Amniotic epithelial cell (primary cell): ENCODE results near the gene LMO3.
A peak's percentile ranks its signal among the peaks of the same experiment; 100 is the strongest.
"Not testable (repeated sequence)": the region's sequence is repeated elsewhere in the genome, so short reads cannot be mapped to it uniquely, and the experiment has no call there.

ENCODE experiments used
- DNase-seq: peaks from one replicate; pipeline ENCODE4 v3.0.0-alpha.2; 2010; ENCODE audit warnings: low read depth

LMO3 gene

GRCh38 chr12:16545836-16546235 lies 60.1 kb downstream of the LMO3 start:
- DNase-seq, result no peak

GRCh38 chr12:16542586-16542985 lies 63.4 kb downstream of the LMO3 start:
- no peak for DNase-seq

- not testable (repeated sequence) for DNase-seq
Measured at GRCh38 chr12:16537652-16538051, 68.3 kb downstream of the LMO3 start.

- DNase-seq, result no peak
Measured at GRCh38 chr12:16531621-16532020, 74.3 kb downstream of the LMO3 start.

- DNase-seq, result no peak
Measured at GRCh38 chr12:16530268-16530850, 75.6 kb downstream of the LMO3 start.

- peak; percentile 83 for DNase-seq
Measured at GRCh38 chr12:16526693-16527092, 79.3 kb downstream of the LMO3 start.

- DNase-seq, result peak; percentile 44
Measured at GRCh38 chr12:16524378-16524777, 81.6 kb downstream of the LMO3 start.

DNA sequence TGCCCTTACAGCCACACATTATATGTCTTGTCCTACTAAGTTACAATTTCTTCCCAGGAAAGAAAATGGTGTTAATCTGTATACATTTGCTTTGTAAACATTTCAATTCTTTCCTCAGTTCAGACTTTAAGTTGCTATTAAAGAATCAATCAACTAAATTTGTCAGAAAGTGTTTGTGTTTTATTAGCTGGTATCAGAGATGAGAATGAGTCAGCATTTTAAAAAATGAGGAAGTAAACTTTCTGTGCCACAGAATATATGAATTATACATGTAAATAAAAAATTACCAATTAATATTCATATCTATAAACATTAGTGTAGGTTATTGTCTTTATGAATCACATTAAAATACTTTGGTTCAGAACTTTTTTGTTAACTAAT lies 82.0 kb downstream of the LMO3 start:
- no peak for DNase-seq

- DNase-seq, result no peak
Measured at GRCh38 chr12:16523284-16523950, 82.5 kb downstream of the LMO3 start.

DNA sequence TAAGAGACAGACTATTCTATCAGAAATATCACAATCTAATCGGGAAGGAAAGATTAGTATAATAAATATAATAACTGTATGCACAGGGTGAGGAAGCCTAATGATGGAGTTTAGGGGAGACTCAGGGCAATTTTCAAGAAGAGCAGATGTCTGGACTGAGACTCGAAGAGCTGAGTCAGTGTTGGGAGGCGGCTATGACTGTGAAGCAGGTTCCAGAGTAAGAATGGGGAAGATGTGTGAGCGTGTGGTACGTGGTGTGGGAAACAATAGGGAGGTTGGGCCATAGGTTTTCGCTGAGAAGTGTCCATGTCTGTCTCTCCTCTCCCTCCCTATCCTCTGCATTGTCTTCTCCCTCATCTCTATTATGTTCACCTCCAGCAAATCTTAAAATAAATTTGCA lies 85.6 kb downstream of the LMO3 start:
- no peak for DNase-seq

DNA sequence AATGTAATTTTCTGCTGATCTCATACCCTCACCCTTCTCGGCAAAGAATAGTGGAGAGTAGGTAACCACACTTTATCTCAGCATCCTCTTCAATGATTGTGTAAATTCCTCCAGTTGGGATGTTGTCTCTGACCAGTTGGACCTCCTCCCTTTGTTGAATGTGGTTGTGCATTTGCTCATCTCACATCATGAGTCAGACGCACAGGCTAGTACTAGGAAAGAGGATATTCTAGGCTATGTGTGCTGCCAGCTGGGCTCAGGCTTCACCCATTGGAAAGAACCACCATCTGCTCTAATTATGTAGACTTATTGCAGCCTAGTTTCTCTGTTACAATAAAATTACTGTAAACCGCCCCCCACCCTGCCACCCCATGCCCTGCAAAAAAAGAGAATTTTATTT lies 90.3 kb downstream of the LMO3 start:
- DNase-seq, result peak; percentile 92

- no peak for DNase-seq
Measured at GRCh38 chr12:16513231-16513630, 92.7 kb downstream of the LMO3 start.

GRCh38 chr12:16509411-16509810 lies 96.6 kb downstream of the LMO3 start:
- no peak for DNase-seq

DNA sequence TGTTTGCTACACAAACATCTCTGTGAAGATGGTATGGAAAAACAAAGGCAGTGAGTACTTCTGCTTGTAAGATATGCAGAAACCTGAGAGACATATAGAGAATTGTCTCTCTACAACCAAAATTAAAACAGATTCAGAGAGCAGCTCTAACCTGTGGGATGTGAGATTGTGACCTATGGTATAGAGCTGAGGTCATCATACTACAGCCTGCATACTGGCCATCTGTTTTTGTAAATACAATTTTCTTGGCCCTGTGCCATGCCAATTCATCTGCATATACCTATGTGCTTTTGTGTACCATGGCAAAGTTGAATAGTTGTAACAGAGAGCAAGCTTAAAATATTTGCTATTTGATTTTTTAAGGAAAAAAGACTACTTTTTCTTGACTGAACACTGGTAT lies 99.6 kb downstream of the LMO3 start:
- DNase-seq, result no peak

DNA sequence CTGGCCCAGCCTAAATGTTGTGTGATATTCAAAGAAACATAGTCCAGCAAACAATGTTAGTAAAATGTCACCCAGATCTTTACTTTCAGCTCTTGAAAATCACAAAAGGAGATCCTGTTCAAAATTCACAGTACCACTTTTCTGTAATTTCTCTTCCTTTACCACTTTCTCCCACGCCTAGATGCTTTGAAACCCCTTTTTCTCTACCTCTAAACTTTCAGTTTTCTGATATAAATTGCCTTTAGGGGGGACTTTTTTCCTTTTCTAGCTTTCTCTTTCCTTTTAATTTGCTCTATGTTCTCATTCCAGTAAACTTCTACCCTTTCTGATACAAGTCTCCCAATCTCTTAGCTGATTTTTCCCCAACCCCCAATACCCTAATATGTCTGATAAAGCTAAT lies 101.8 kb downstream of the LMO3 start:
- no peak for DNase-seq

DNA sequence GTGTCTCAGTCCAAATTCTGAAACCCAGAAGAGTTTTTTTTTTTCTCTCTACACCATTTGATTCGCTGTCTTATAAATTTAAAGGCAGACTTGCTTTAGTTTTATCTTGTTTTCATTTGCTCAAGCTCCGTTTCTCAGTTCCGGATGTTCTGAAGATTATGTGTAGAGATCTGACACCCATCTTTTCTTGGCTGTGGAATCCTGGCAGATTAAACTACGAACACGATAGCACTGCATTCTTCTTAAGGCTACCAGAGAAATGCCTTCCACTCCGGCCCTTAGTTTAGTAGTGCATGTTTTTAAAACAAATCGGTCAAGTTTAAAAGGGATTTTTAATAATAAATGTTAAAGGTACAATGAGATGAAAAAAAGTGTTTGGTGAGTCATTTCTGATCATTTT lies 106.4 kb downstream of the LMO3 start:
- DNase-seq, result peak; percentile 41
